ENCODE data around the gene PGPEP1.
A peak's percentile ranks its signal among the peaks of the same experiment; 100 is the strongest.

The PGPEP1 gene

DNA sequence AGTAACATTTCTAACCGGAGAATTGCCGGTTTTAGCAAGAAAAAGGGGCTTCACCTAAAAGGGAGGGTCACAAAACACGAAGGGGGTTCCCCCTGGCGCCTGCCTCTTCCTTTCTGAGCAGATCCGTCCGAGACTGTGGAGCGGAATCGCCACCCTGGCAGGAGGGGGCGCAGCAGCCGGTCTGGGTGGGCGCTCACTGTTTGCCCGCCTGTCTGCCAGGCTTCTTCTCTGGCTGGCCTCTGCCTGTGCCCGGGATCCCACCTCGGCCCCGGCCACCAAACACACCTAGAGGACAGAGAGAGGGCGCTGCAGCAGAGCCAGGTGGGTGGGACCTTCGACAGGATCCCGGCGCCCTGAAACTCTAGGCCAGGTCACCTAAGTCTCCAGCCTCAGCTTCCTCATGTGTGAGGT is 33.1 kb upstream of the PGPEP1 start:
- DNase-seq (ENCODE audit: low read depth): peak; percentile 38

DNA sequence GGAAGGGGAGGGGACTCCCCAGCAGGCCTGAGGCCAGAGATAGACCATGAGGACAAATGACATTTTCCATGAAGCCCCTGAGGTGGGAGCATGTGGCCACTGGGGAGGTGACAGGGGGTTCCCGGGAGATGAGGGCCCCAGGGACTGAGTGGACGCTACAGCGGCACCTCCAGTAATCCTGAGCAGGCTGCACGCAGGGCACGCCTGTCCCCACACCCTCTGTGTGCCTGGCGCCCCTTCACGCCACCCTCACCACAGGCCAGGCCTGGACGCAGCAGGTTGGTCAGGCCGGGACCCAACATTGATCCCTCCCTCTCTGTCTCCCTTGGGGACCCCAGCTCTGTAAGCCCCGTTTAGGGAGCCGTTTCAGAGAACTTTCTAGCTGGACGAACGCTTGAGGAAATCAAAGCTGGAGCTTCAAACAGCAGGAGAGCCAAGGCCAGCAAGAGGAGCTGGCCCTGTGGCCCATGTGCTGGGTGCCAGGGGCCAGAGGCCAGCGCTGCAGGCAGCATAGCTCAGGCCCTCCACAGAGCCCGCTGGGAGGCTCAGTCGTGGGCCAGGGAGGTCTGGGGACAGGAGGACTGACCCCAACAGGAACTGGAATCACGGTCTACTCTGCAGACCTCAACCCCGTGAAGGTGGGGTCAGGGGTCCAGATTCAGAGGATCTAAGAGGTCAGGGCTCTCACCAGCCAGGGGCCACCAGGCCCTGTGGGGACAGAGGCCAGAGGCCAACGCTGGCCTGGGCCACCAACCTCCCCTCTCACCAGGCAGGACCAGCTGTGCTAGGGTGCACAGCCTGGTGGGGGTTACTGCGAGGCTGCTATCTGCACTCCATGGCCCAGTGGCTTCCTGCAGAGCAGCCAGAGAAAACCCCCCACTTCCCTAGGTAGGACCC is 32.1 kb upstream of the PGPEP1 start:
- no peak overlapping the region for H3K4me3 ChIP-seq (ENCODE audit: low read depth, low read length)
- TF ChIP-seq, protein P1, sequence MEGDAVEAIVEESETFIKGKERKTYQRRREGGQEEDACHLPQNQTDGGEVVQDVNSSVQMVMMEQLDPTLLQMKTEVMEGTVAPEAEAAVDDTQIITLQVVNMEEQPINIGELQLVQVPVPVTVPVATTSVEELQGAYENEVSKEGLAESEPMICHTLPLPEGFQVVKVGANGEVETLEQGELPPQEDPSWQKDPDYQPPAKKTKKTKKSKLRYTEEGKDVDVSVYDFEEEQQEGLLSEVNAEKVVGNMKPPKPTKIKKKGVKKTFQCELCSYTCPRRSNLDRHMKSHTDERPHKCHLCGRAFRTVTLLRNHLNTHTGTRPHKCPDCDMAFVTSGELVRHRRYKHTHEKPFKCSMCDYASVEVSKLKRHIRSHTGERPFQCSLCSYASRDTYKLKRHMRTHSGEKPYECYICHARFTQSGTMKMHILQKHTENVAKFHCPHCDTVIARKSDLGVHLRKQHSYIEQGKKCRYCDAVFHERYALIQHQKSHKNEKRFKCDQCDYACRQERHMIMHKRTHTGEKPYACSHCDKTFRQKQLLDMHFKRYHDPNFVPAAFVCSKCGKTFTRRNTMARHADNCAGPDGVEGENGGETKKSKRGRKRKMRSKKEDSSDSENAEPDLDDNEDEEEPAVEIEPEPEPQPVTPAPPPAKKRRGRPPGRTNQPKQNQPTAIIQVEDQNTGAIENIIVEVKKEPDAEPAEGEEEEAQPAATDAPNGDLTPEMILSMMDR (IDR thresholded peaks at IDR 0.05; ENCODE audit: insufficient read depth, low read depth, low read length, missing control alignments): no peak
- no peak for DNase-seq (ENCODE audit: low read depth)

More for the DNA sequence above, 33.1 kb upstream of the PGPEP1 start:
- H3K4me3 ChIP-seq (ENCODE audit: low read depth, low read length): no peak overlapping the region
- TF ChIP-seq, protein P1 (IDR thresholded peaks at IDR 0.05; ENCODE audit: insufficient read depth, low read depth, low read length, missing control alignments): no peak

DNA sequence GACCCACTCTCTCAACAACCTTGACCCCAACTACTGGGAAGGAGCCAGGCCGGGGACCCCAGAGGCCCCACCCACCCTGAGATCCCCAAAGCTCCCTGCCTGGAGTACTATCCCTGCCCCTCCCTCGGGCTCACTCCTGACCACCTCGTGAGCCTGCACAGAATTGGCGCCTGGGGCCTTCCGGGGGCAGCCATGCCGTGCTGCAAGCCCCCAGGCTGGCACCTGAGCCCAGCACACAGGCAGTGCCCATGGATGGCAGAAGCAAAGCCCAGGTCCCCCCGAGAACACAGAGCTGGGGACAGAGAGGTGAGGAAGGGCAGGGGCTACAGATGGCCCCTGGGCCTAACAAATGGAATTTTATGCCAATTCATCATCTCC is 31.5 kb upstream of the PGPEP1 start:
- no peak for DNase-seq (ENCODE audit: low read depth)
- no peak overlapping the region for H3K4me3 ChIP-seq (ENCODE audit: low read depth, low read length)
- TF ChIP-seq, protein P1 (IDR thresholded peaks at IDR 0.05; ENCODE audit: insufficient read depth, low read depth, low read length, missing control alignments): no peak

DNA sequence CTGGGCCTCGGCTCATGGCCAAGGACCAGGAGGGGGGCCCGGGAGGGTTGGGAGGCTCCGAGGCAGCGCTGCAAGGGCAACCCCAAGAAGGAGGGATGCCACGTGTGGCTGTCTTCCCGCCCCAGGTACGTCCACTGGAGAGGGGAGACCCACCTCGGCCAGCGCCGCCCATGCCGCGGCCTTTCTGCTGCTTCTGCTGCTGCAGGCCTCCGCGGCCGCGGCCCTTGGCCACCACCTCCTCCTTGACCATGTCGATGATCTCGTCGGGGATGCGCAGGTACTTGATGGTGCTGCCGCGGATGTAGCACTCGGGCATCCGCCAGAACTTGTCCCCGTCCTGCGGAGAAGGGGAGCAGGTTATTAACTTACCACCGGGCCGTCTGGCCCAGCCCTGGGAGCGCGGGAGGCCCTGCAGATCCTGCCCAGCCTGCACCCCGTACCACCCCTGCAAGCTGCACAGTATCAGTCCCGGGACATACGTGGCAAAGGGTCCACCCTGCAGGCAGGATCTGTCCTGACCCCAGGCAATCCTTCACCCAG is 30.8 kb upstream of the PGPEP1 start:
- TF ChIP-seq, protein P1 (IDR thresholded peaks at IDR 0.05; ENCODE audit: insufficient read depth, low read depth, low read length, missing control alignments): no peak

DNA sequence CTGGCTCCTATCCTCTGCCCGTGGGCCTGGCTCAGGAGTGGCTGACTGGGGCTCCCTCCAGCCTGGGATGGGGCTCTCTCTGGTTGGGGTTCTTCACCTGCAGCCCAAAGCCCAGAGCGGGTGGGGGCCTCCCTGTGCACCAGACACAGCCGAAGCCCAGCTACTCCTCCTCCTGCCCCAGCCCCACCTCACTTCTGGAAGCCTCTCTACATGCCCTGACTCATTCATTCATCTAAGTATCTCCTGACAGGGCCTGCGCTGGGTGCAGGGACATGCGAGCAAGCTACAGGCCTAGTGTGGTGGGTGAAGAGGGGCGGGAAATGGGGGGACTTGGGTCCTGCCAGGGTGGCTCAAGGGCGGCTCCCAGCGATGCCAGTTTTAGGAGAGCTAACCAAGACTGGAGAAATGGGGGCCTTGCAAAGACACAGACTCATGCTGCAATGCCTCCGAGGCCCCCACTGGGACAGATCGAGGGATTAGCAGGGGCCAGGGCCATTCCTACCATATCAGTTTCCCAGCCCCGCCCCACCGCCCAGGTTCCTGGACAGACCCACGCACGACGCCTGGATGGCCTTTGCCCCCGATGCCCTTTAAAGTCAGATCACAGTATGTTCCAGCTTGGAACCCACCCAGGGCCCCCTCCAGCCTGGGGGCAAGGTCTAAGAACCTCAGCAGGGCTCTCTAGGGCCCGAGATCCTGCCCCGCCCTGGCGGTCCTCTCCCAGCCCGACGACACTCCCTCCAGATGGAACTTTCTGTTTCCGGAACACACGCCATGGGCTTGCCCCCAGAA is 30.1 kb upstream of the PGPEP1 start:
- DNase-seq (ENCODE audit: low read depth): no peak

More for the DNA sequence above, 30.8 kb upstream of the PGPEP1 start:
- no peak for DNase-seq (ENCODE audit: low read depth)
- H3K4me3 ChIP-seq (ENCODE audit: low read depth, low read length): no peak overlapping the region

DNA sequence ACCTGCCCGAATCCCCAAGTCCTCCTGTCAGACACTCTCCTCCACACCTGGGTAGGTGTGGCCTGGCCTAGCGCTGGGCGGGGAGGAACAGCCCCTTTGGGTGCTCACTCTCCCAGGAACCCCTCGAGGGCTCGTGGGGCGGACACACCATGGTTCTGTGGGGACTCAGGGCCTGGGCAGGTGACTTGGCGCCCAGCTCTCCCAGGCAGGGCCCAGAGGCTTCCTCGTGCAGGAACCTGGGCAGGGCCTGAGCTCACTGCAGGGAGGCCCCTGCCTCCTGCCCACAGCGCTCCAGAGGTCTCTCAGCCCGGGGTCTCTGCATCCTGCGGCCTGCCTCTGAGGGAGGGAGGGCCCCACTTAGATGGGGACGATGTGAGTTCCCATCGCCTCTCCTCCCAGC is 29.4 kb upstream of the PGPEP1 start:
- TF ChIP-seq, protein P1 (IDR thresholded peaks at IDR 0.05; ENCODE audit: insufficient read depth, low read depth, low read length, missing control alignments): no peak
- DNase-seq (ENCODE audit: low read depth): no peak
- H3K4me3 ChIP-seq (ENCODE audit: low read depth, low read length): no peak overlapping the region

More for the DNA sequence above, 30.1 kb upstream of the PGPEP1 start:
- TF ChIP-seq, protein P1 (IDR thresholded peaks at IDR 0.05; ENCODE audit: insufficient read depth, low read depth, low read length, missing control alignments): no peak
- H3K4me3 ChIP-seq (ENCODE audit: low read depth, low read length): no peak overlapping the region
